ENCODE results near the gene CEP43.

GRCh38 chr6:167045828-167046580 lies 46.8 kb downstream of the CEP43 start:
- TF ChIP-seq CTCF (IDR thresholded peaks at IDR 0.05; ENCODE audit: low read depth, low read length, poor library complexity, severe bottlenecking) (no peak), EZH2phosphoT487 (IDR thresholded peaks at IDR 0.05; ENCODE audit: borderline replicate concordance, low read length) (no peak)
